Measurements from ENCODE around the gene ATRNL1.
"Not testable (repeated sequence)": the region's sequence is repeated elsewhere in the genome, so short reads cannot be mapped to it uniquely, and the experiment has no call there.

The ATRNL1 gene

GRCh38 chr10:115214829-115215228 lies 121.7 kb downstream of the ATRNL1 start:
- DNase-seq (ENCODE audit: low spot score), result no peak
- TF ChIP-seq CTCF (IDR thresholded peaks at IDR 0.05; ENCODE audit: extremely low read depth, missing control alignments), result no peak

GRCh38 chr10:115219203-115219602 lies 126.0 kb downstream of the ATRNL1 start:
- no peak for TF ChIP-seq CTCF (IDR thresholded peaks at IDR 0.05; ENCODE audit: extremely low read depth, missing control alignments)

GRCh38 chr10:115222039-115222438 lies 128.9 kb downstream of the ATRNL1 start:
- no peak for TF ChIP-seq CTCF (IDR thresholded peaks at IDR 0.05; ENCODE audit: extremely low read depth, missing control alignments)
- DNase-seq (ENCODE audit: low spot score), result no peak

More at GRCh38 chr10:115219203-115219602, 126.0 kb downstream of the ATRNL1 start:
- DNase-seq (ENCODE audit: low spot score), result no peak

- TF ChIP-seq CTCF (IDR thresholded peaks at IDR 0.05; ENCODE audit: extremely low read depth, missing control alignments), result no peak
- no peak for DNase-seq (ENCODE audit: low spot score)
These were observed 146.6 kb downstream of the ATRNL1 start for GRCh38 chr10:115239761-115240160.

- DNase-seq (ENCODE audit: low spot score), result no peak
- no peak for TF ChIP-seq CTCF (IDR thresholded peaks at IDR 0.05; ENCODE audit: extremely low read depth, missing control alignments)
These were observed 157.6 kb downstream of the ATRNL1 start for GRCh38 chr10:115250784-115251183.

GRCh38 chr10:115253765-115254164 lies 160.6 kb downstream of the ATRNL1 start:
- not testable (repeated sequence) for DNase-seq (ENCODE audit: low spot score)

GRCh38 chr10:115272482-115272881 lies 179.3 kb downstream of the ATRNL1 start:
- no peak for TF ChIP-seq CTCF (IDR thresholded peaks at IDR 0.05; ENCODE audit: extremely low read depth, missing control alignments)
- no peak for DNase-seq (ENCODE audit: low spot score)

- DNase-seq (ENCODE audit: low spot score), result no peak
These were observed 185.1 kb downstream of the ATRNL1 start for GRCh38 chr10:115278294-115278693.

More at GRCh38 chr10:115278294-115278693, 185.1 kb downstream of the ATRNL1 start:
- TF ChIP-seq CTCF (IDR thresholded peaks at IDR 0.05; ENCODE audit: extremely low read depth, missing control alignments), result no peak
